SK-N-SH (cell line): ENCODE measurements around the gene DOK4. TPM values are rescaled to one million over a fixed set of nuclear protein-coding genes. Genes with fewer than 3 reads are reported as not detected.
A peak's percentile ranks its signal among the peaks of the same experiment; 100 is the strongest.

Experiments
- CTCF ChIA-PET: fragments of 300-600, 350-600 bp; formaldehyde crosslinking; extraction: SDS; loops from one replicate; lab custom pipeline; 2021; lab: Yijun Ruan, JAX
- POLR2A ChIA-PET: fragments of 350-600 bp; sonication (Branson Sonifier 250); formaldehyde crosslinking; extraction: SDS; loops from one replicate; lab custom pipeline; 2020; ENCODE audit warnings: antibody characterized with exemption, inconsistent platforms; lab: Yijun Ruan, JAX
- DNase-seq: peaks from one replicate; pipeline ENCODE4 v3.0.0; 2012
- H2AFZ ChIP-seq: fragments of 200-600 bp; sonication (generic); 2 replicates; pipeline ENCODE4 v1.8.1; 2016; ENCODE audit warnings: antibody characterized with exemption, mild to moderate bottlenecking, low read depth
- H3F3A ChIP-seq: fragments of 200-600 bp; sonication (generic); replicated peaks from 2 replicates; pipeline ENCODE3; 2016; ENCODE audit warnings: antibody characterized with exemption, mild to moderate bottlenecking; ENCODE audit not compliant: insufficient read depth
- H3K27ac ChIP-seq, 2 experiments: fragments of 200-500 bp in 1 of 2; fragments of 200-600 bp in 1 of 2; sonication (Bioruptor generic) in 1 of 2; sonication (generic), shearing (Covaris generic) in 1 of 2; 2 replicates each; pipeline versions ENCODE4 v1.5.1 to v1.6.1; 2014 to 2016; ENCODE audit warnings: low read depth in 2 of 2, inconsistent platforms in 1 of 2, low read length in 1 of 2, mild to moderate bottlenecking in 1 of 2, mixed read lengths in 1 of 2
- H3K27me3 ChIP-seq: fragments of 200-600 bp; sonication (generic), shearing (Covaris generic); 2 replicates; pipeline ENCODE4 v1.6.1; 2016; ENCODE audit warnings: mixed run types; ENCODE audit not compliant: insufficient read depth
- H3K36me3 ChIP-seq, 2 experiments: fragments of 200-500 bp in 1 of 2; fragments of 200-600 bp in 1 of 2; sonication (Bioruptor generic) in 1 of 2; sonication (generic) in 1 of 2; replicated peaks in 1 of 2; 2 replicates each; pipeline versions ENCODE3 to v1.5.1; 2014 to 2016; ENCODE audit warnings: low read length in 1 of 2, mild to moderate bottlenecking in 1 of 2; ENCODE audit not compliant: insufficient read depth in 2 of 2, control insufficient read depth in 1 of 2
- H3K4me1 ChIP-seq, 2 experiments: fragments of 200-500 bp in 1 of 2; fragments of 200-600 bp in 1 of 2; sonication (Bioruptor generic) in 1 of 2; sonication (generic), shearing (Covaris generic) in 1 of 2; 2 replicates each; pipeline versions ENCODE4 v1.5.1 to v1.6.1; 2014 to 2016; ENCODE audit warnings: low read depth in 1 of 2, low read length in 1 of 2, mixed run types in 1 of 2; ENCODE audit not compliant: insufficient read depth in 2 of 2, control insufficient read depth in 1 of 2
- H3K4me2 ChIP-seq: fragments of 200-600 bp; sonication (generic), shearing (Covaris generic); 2 replicates; pipeline ENCODE4 v1.6.1; 2017; ENCODE audit warnings: mixed run types
- H3K4me3 ChIP-seq, 2 experiments: fragments of 200-500 bp in 1 of 2; fragments of 200-600 bp in 1 of 2; sonication (Bioruptor generic) in 1 of 2; sonication (generic), shearing (Covaris generic) in 1 of 2; 2 replicates each; pipeline versions ENCODE4 v1.5.1 to v1.8.1; 2014 to 2016; ENCODE audit warnings: low read depth in 2 of 2, inconsistent platforms in 1 of 2, low read length in 1 of 2, mild to moderate bottlenecking in 1 of 2, mixed read lengths in 1 of 2, moderate library complexity in 1 of 2
- H3K79me2 ChIP-seq: fragments of 200-600 bp; sonication (generic); 2 replicates; pipeline ENCODE4 v1.8.1; 2017; ENCODE audit warnings: mild to moderate bottlenecking; ENCODE audit not compliant: insufficient read depth
- H3K9ac ChIP-seq: fragments of 200-600 bp; sonication (generic); 2 replicates; pipeline ENCODE4 v1.6.1; 2017; ENCODE audit warnings: mixed run types
- H3K9me2 ChIP-seq: fragments of 200-600 bp; sonication (generic); 2 replicates; pipeline ENCODE4 v1.6.1; 2017; ENCODE audit warnings: mixed run types
- H3K9me3 ChIP-seq: fragments of 200-600 bp; sonication (generic); 2 replicates; pipeline ENCODE4 v1.6.1; 2017; ENCODE audit warnings: mixed run types, mild to moderate bottlenecking, moderate library complexity
- H4K20me1 ChIP-seq: fragments of 200-600 bp; sonication (generic); 2 replicates; pipeline ENCODE4 v1.6.1; 2017; ENCODE audit warnings: mild to moderate bottlenecking, mixed run types; ENCODE audit not compliant: insufficient read depth
- CHD2 ChIP-seq: fragments of 150-350 bp; IDR thresholded peaks from 2 replicates; pipeline ENCODE4 v1.6.1; 2018; ENCODE audit warnings: low read length; ENCODE audit not compliant: partially characterized antibody
- MAX ChIP-seq: IDR thresholded peaks from 2 replicates; pipeline ENCODE4 v1.4.0; 2012; ENCODE audit warnings: low read depth
- NRF1 ChIP-seq: IDR thresholded peaks from 2 replicates; pipeline ENCODE4 v1.6.1; 2012; ENCODE audit warnings: low read depth, mild to moderate bottlenecking, low read length
- PBX3 ChIP-seq: IDR thresholded peaks from 2 replicates; pipeline ENCODE4; 2012
- RCOR1 ChIP-seq: fragments of 150-350 bp; IDR thresholded peaks from 2 replicates; pipeline ENCODE4 v1.6.1; 2017; ENCODE audit warnings: antibody characterized with exemption, low read length
- RFX5 ChIP-seq: IDR thresholded peaks from 2 replicates; pipeline ENCODE4 v1.6.1; 2012; ENCODE audit warnings: mild to moderate bottlenecking, improper control_type of control experiment, low read length
- SIN3A ChIP-seq: IDR thresholded peaks from 2 replicates; pipeline ENCODE4 v1.6.1; 2012; ENCODE audit warnings: low read depth, mild to moderate bottlenecking, low read length, moderate library complexity, borderline replicate concordance
- TEAD4 ChIP-seq: IDR thresholded peaks from 2 replicates; pipeline ENCODE4 v1.4.0; 2012; ENCODE audit warnings: mild to moderate bottlenecking, borderline replicate concordance; ENCODE audit not compliant: insufficient read depth
- USF2 ChIP-seq: fragments of 150-350 bp; IDR thresholded peaks from 2 replicates; pipeline ENCODE4 v1.6.1; 2017; ENCODE audit warnings: antibody characterized with exemption, low read length, low read depth, borderline replicate concordance
- WGBS: methylation state at CpG from one replicate; pipeline ENCODE4 v1.1.6; 2017; ENCODE audit warnings: low lambda C conversion rate; 5-methylcytosine and 5-hydroxymethylcytosine counted together
- polyA plus RNA-seq, 3 experiments: library from polyadenylated mRNA; depleted of rRNA; stranded (reverse); fragments of >200 nt; gene quantifications; 2 replicates each; pipeline ENCODE4 v1.2.3, GENCODE V29; 2012

Gene DOK4
- polyA plus RNA-seq, 1 of the 3 experiments (the other 2 are of a cell fraction): 28.4 TPM

GRCh38 chr16:57505169-57505568 is 18.9 kb upstream of the DOK4 start:
- H3K9me3 ChIP-seq: no peaks in the 10 kb centered on the region
- H2AFZ ChIP-seq: no peak overlapping the region
- no peaks in the 10 kb centered on the region for H3F3A ChIP-seq
- H4K20me1 ChIP-seq: no peaks in the 10 kb centered on the region
- ChIA-PET POLR2A (no interaction called here), CTCF (interaction anchor here (1.3 to 2.1 kb wide), 2 partner anchors 15 to 88 kb away, joined by 4 to 10 read pairs; no protein-coding TSS in a partner anchor)
- H3K79me2 ChIP-seq: no peaks in the 10 kb centered on the region
- H3K9ac ChIP-seq: no peak overlapping the region
- DNase-seq: no peak
- no peaks in the 10 kb centered on the region for H3K27me3 ChIP-seq
- WGBS: 61% methylated on average over 6 of the region's 6 CpGs
- no peak overlapping the region for H3K4me3 ChIP-seq
- TF ChIP-seq CHD2 (no peak), RCOR1 (no peak), USF2 (no peak)
- H3K27ac ChIP-seq: no peak overlapping the region
- no peaks in the 10 kb centered on the region for H3K36me3 ChIP-seq
- H3K9me2 ChIP-seq: no peaks in the 10 kb centered on the region
- peaks cover 0 to 52% of the 10 kb centered on the region in 2 experiments; a peak in 1 of 4 replicates for H3K4me1 ChIP-seq
- no peak overlapping the region for H3K4me2 ChIP-seq

GRCh38 chr16:57504491-57504890 is 18.2 kb upstream of the DOK4 start:
- CTCF ChIA-PET: interaction anchor here (1.0 to 2.1 kb wide), 2 partner anchors 16 to 204 kb away, joined by 5 to 10 read pairs; no protein-coding TSS in a partner anchor
- Histone ChIP-seq H4K20me1 (no peaks in the 10 kb centered on the region), H3K27ac (peak overlapping the region in 1 of 2 experiments; percentile 35; a peak in 1 of 4 replicates), H3K9ac (no peak overlapping the region), H2AFZ (no peak overlapping the region), H3F3A (no peaks in the 10 kb centered on the region), H3K4me1 (peaks cover 0 to 45% of the 10 kb centered on the region in 2 experiments; a peak in 1 of 4 replicates), H3K9me2 (no peaks in the 10 kb centered on the region), H3K4me3 (no peak overlapping the region), H3K27me3 (no peaks in the 10 kb centered on the region), H3K79me2 (no peaks in the 10 kb centered on the region), H3K9me3 (no peaks in the 10 kb centered on the region), H3K4me2 (no peak overlapping the region), H3K36me3 (no peaks in the 10 kb centered on the region)
- POLR2A ChIA-PET: interaction anchor here (1.1 to 1.8 kb wide), 2 partner anchors 19 to 24 kb away, joined by 4 to 8 read pairs; partner anchors contain the start of gene DOK4
- WGBS: 90% methylated on average over 5 of the region's 5 CpGs
- TF ChIP-seq PBX3 (no peak), USF2 (no peak), RFX5 (no peak), TEAD4 (no peak), MAX (no peak), SIN3A (no peak), NRF1 (no peak)
- no peak for DNase-seq
